GM18505 (cell line): Measurements from ENCODE around the gene MITF.

Source experiments
- ATAC-seq: cut with Tn5 transposase; IDR thresholded peaks from one replicate; pipeline ENCODE4 v1.9.1; 2021; ENCODE audit not compliant: unreplicated experiment
- POLR2A ChIP-seq: IDR thresholded peaks from 4 replicates; pipeline ENCODE4 v1.6.1; 2011; ENCODE audit warnings: borderline replicate concordance; ENCODE audit not compliant: insufficient read depth, insufficient read length; ENCODE audit errors: extremely low read depth

The MITF gene

DNA sequence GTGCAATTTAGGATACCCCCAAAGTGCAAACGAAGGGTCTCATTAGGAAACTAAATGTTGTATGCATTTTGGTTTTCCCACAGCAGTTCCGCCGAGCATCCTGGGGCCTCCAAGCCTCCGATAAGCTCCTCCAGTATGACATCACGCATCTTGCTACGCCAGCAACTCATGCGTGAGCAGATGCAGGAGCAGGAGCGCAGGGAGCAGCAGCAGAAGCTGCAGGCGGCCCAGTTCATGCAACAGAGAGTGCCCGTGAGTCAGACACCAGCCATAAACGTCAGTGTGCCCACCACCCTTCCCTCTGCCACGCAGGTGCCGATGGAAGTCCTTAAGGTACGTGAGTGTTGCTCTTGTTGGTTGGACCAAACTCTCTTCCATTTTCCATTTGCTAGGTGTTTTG is 139.8 kb downstream of the MITF start:
- TF ChIP-seq POLR2A, result no peak
- no peak for ATAC-seq

DNA sequence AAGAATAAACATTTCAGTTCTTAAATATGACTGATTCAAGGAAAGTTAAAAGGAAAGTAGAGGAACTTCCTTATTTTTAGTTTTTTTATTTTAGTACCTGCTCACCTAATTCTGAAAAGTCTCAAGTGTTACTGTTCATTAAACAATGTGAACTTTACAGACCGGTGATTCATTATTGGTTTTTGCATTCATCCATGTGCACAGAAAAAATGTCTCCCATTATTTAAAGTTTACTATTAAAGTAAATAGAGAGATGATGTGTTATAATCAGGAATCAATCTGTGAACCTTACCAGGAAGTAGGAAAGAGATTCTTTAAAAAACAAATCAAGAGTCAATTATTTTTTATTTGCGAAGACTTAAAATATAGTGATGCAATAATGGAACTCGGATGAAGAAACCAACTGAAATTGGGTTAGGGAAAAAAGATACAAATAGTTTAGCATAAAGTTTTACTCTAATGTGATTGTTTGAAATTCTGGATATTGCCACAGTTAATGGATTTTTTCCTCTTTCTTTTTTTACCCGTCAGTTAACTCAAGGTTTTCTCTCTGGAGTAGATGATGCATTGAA is 140.9 kb downstream of the MITF start:
- TF ChIP-seq POLR2A, result no peak

DNA sequence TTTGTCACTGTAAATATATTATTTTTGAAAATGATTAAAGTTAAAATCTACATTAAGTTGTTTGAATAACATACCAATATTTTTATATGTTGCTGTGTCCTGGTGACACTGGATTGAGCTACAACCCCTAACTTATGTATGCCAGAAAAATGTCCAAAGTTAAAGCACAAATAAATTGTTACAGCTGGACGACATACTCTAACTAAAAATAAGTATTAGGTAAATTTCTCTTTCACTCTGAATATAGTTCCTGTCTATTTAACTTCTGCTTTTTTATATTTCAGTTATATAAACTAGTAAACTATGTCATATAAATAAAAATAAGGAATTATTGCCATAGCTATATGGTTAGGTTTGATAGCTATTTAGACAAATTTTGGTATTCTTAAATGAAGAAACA is 141.8 kb downstream of the MITF start:
- TF ChIP-seq POLR2A, result no peak
- ATAC-seq, result no peak

More for the DNA sequence above, 140.9 kb downstream of the MITF start:
- no peak for ATAC-seq

DNA sequence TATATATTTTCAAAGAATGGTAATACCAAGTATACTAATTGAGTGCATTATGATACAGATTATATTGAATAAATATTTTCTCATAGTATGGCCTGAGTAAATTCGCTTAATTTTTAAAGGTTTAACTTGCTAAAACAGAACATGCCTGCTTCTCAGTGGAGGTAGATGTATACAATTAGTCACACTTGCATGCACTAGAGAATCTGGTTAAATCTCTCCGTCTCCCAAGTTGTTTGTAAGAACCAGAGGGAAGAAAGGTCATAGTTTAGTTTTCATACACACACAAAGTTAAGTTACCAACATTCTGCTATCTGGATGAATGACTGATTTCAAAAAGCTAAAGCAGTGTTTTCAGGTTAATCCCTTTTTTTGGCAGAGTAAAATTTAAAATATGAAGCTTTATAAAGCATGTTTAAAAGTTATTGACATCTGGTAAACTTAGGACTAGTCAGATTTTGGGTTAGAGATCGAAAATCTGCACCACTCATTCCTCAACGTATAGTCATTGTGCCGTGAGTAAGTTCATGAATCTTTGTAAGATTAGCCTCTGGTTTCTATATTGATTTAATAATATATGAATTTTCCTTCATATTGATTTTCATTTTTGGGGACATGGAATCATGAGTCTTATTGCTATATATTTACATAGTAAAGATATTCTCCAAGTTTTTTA is 142.6 kb downstream of the MITF start:
- ATAC-seq, result no peak
- no peak for TF ChIP-seq POLR2A

- no peak for ATAC-seq
- TF ChIP-seq POLR2A, result no peak
Observed at GRCh38 chr3:69882560-69882959, 143.3 kb downstream of the MITF start.

- no peak for ATAC-seq
- TF ChIP-seq POLR2A, result no peak
Observed at GRCh38 chr3:69888040-69888942, 149.0 kb downstream of the MITF start.

- TF ChIP-seq POLR2A, result no peak
- no peak for ATAC-seq
Observed at GRCh38 chr3:69888943-69889315, 149.7 kb downstream of the MITF start.

- no peak for TF ChIP-seq POLR2A
- ATAC-seq, result no peak
Observed at GRCh38 chr3:69890084-69890483, 150.8 kb downstream of the MITF start.

DNA sequence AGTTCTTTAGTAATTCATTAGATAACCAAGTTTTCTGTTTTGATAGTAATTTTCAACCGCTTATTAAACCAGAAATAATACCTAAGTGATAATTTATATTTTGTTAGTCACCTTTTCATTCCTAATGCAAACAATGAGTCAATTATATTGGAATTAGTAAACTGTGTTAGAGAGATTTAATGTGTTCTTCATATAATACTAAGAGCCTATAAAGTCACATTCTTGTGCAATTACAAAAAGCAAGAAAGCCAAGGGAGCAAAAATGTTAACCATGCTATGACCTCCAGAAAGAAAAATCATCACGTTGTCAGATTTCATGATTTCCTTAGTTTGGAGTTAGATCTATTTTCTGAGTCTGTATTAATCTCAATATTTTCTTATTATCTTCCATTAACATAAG is 151.4 kb downstream of the MITF start:
- TF ChIP-seq POLR2A, result no peak
- no peak for ATAC-seq

GRCh38 chr3:69892706-69893105 is 153.4 kb downstream of the MITF start:
- TF ChIP-seq POLR2A, result no peak
- ATAC-seq, result no peak

- ATAC-seq, result no peak
- TF ChIP-seq POLR2A, result no peak
Observed at GRCh38 chr3:69893274-69893673, 154.0 kb downstream of the MITF start.

DNA sequence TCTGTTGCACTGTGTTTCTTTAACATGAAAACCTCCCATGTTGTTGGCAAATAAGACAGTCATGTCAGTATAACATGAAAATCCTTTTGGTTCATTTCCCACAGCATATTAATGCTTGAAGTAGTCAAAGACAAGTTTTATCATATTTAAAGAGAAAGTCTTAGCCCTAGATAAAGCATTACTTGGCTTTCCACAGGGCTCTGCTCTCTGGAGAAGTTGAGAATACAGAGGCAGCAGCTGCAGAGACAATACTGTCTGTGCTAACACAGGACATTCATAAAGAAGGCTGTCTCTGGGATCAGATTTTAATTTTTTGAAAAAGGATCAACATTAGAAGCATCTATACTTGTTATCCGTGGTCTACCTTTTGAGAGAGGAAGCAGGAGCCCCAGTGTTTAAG is 156.8 kb downstream of the MITF start:
- no peak for TF ChIP-seq POLR2A
- no peak for ATAC-seq

GRCh38 chr3:69900331-69900730 is 161.1 kb downstream of the MITF start:
- ATAC-seq, result no peak
- no peak for TF ChIP-seq POLR2A

- ATAC-seq, result no peak
- no peak for TF ChIP-seq POLR2A
Observed at GRCh38 chr3:69901802-69902201, 162.5 kb downstream of the MITF start.
